NB4 (cell line): Measurements from ENCODE around the gene SPC24.

ENCODE experiments used
- CTCF ChIP-seq: IDR thresholded peaks from one replicate; pipeline ENCODE4 v1.5.1; 2012; ENCODE audit warnings: low read depth, low read length
- POLR2A ChIP-seq: IDR thresholded peaks from 2 replicates; pipeline ENCODE4 v1.6.1; 2011; ENCODE audit warnings: mild to moderate bottlenecking; ENCODE audit not compliant: insufficient read length; ENCODE audit errors: extremely low read depth

- TF ChIP-seq CTCF = no peak
- no peak for TF ChIP-seq POLR2A
Observed at GRCh38 chr19:11191934-11192333, 36.4 kb upstream of the SPC24 start.
